GM19328 (cell line): ENCODE results near the gene MOB3B.

Experiments used
- ATAC-seq: cut with Tn5 transposase; IDR thresholded peaks from one replicate; pipeline ENCODE4 v1.9.1; 2021; ENCODE audit warnings: mild to moderate bottlenecking, moderate library complexity; ENCODE audit not compliant: unreplicated experiment

Gene MOB3B

GRCh38 chr9:27529316-27530278 is at the start of gene MOB3B:
Gene MOB3B, minus strand, starts transcription at chr9:27529814. Its CDS starts 74,264 bp downstream, at chr9:27455550.
- peak; percentile 65 for ATAC-seq

- ATAC-seq, result peak; percentile 83
These were observed 44.3 kb upstream of the MOB3B start for GRCh38 chr9:27573634-27574590.

- peak; percentile 62 for ATAC-seq
These were observed 43.5 kb upstream of the MOB3B start, which contains the start of gene C9orf72 for GRCh38 chr9:27572918-27573633. Gene C9orf72, minus strand, starts transcription at chr9:27573481. Its CDS starts 6,361 bp downstream, at chr9:27567120.

DNA sequence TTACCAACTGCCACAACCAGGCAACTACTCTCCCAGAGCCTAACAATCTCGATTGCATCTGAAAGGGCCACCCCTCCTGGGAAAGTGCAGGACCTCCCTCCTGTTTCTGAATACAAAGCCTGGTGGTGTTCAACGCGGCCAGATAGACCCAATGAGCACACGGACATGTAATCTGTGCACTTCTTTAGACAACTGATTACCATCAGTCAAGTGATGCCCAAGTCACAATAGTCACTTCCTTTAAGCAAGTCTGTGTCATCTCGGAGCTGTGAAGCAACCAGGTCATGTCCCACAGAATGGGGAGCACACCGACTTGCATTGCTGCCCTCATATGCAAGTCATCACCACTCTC is 42.9 kb upstream of the MOB3B start:
- ATAC-seq, result peak; percentile 38

GRCh38 chr9:27572061-27572460 is 42.4 kb upstream of the MOB3B start:
- no peak for ATAC-seq

- no peak for ATAC-seq
These were observed 41.4 kb upstream of the MOB3B start for GRCh38 chr9:27571011-27571410.

- ATAC-seq, result no peak
These were observed 39.8 kb upstream of the MOB3B start for GRCh38 chr9:27569406-27569805.

DNA sequence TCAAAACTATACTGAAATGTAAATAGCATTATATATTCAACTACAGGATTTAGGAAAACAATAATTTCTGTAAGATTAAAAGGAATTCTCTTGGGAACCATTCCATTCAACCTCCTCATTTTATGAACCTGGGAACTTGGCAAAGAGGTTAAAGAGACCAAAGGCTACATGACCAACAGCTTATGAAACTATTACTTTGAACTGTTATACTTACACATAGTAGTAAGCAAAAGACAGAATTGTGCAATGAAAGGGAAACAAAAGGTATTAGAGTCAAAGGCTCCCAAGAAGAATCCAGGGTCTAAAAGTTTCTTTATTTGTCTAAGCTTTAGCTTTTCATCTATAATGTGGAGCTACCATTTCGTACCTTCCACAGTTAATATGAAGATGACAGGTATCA is 36.5 kb upstream of the MOB3B start:
- ATAC-seq, result no peak

GRCh38 chr9:27565696-27566095 is 36.1 kb upstream of the MOB3B start:
- ATAC-seq, result no peak

DNA sequence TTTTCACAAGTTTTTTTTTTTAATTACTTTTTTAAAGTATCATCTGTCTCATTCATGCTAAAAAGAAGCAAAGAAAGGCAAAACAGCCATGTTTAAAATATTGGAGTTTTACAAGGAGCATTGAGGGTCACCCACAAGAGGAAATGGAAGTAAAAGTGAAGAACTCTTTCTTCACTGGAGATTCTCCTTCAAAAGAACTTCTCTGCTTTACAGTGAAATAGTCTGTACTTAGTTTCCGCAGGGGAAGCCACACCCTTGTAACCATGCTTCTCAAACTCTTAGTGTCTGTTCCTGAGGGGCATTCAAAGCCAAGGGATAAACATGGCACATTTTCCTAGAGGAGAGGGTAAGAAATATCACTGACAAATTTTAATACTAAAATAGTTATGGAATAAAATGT is 35.1 kb upstream of the MOB3B start:
- no peak for ATAC-seq

GRCh38 chr9:27563738-27564430 is 34.3 kb upstream of the MOB3B start:
- ATAC-seq, result no peak

GRCh38 chr9:27561685-27562084 is 32.1 kb upstream of the MOB3B start:
- ATAC-seq, result no peak

DNA sequence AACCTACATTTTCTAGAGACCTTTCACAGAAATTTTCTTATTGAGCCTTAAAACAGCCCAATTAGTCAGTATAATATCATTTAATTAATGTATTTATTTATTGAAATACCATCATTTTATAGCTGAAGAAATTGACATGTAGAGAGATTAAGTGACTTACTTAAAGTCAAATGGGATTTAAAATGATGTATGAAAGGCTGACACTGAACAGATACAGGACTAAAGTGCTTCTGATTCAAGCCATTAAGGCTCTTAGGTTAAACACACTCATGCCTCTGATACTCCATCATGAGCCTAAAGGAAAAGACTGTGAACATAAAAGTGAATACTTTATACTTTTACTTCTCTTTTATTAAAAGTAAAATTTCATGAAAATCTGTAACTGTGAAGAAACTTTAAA is 30.8 kb upstream of the MOB3B start:
- no peak for ATAC-seq

DNA sequence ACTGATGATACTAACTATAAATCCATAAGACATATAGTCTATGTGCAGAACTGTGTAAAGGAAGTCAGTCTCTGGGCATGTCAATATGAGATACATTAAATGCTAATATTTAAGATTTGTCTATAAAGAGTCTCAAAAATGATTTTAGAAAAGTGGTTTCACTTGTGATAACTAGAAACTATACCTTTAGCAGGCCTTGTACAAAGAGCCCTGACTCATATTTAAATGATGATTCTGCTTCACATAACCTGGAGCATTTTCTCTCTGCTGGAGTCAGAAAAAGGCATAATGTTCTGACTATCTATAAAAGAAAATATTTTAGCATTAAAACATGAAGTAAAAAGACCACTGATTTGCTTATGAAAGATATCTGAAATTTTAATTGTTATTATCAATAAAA is 28.7 kb upstream of the MOB3B start:
- ATAC-seq, result no peak

DNA sequence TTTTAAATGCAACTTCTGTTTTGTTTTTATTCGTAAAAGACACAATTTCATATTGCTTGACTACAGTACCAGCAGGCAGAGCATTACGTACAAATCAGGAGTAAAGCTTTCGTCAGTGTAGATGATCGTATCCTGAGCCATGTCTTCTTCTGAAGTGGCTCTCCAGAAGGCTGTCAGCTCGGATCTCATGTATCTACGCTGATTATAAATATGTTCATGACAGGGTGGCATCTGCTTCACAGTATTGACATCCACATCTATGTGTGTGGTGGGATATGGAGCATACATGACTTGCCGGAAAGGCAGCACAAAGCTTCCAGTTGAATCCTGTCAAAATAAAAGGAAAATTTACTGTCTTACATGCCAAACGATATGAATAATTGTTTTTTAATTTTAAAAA is 26.9 kb upstream of the MOB3B start:
- ATAC-seq, result no peak

- no peak for ATAC-seq
These were observed 25.1 kb upstream of the MOB3B start for GRCh38 chr9:27554712-27555111.

DNA sequence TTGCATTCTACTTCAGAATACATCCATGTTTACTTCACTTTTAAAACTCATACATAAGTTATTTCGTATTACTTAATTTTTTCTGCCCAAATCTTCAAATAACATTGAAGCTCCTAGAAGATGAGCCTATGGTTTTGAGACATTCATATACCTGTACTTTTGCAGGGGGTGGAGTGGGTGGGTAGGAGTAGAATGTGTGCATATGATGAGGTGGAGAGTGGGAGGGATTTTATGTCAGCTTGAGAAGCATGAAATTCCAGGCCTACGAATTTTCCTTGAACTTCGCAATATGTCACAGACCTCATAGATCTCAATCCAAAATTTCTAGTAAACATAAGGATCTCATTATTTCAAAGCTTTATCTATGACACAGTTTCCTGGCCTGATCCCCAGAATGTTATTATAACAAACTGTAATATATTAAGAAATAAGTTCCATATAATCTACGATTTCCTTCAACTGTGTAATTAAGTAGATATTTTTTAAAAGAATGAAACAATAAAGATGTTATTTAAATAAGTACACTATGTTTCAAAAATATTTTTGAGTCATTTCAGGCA is 19.7 kb upstream of the MOB3B start:
- ATAC-seq, result no peak

- ATAC-seq, result no peak
These were observed 18.6 kb upstream of the MOB3B start for GRCh38 chr9:27548055-27548741.

GRCh38 chr9:27545471-27545870 is 15.9 kb upstream of the MOB3B start:
- ATAC-seq, result no peak
